Occipital lobe (tissue), 2 donors: Measurements from ENCODE around the gene SLC26A1. TPM values are rescaled to one million over a fixed set of nuclear protein-coding genes. Genes with fewer than 3 reads are reported as not detected.

Source experiments
- DNase-seq: peaks from one replicate; lab custom pipeline; 2025; lab: John Stamatoyannopoulos, UW
- total RNA-seq: library from RNA; depleted of rRNA; stranded (reverse); fragments of >200 nt; gene quantifications from one replicate; pipeline ENCODE4 v1.2.3, GENCODE V29; 2014

SLC26A1 gene, protein sequence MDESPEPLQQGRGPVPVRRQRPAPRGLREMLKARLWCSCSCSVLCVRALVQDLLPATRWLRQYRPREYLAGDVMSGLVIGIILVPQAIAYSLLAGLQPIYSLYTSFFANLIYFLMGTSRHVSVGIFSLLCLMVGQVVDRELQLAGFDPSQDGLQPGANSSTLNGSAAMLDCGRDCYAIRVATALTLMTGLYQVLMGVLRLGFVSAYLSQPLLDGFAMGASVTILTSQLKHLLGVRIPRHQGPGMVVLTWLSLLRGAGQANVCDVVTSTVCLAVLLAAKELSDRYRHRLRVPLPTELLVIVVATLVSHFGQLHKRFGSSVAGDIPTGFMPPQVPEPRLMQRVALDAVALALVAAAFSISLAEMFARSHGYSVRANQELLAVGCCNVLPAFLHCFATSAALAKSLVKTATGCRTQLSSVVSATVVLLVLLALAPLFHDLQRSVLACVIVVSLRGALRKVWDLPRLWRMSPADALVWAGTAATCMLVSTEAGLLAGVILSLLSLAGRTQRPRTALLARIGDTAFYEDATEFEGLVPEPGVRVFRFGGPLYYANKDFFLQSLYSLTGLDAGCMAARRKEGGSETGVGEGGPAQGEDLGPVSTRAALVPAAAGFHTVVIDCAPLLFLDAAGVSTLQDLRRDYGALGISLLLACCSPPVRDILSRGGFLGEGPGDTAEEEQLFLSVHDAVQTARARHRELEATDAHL
- total RNA-seq, result 4.2 TPM

DNA sequence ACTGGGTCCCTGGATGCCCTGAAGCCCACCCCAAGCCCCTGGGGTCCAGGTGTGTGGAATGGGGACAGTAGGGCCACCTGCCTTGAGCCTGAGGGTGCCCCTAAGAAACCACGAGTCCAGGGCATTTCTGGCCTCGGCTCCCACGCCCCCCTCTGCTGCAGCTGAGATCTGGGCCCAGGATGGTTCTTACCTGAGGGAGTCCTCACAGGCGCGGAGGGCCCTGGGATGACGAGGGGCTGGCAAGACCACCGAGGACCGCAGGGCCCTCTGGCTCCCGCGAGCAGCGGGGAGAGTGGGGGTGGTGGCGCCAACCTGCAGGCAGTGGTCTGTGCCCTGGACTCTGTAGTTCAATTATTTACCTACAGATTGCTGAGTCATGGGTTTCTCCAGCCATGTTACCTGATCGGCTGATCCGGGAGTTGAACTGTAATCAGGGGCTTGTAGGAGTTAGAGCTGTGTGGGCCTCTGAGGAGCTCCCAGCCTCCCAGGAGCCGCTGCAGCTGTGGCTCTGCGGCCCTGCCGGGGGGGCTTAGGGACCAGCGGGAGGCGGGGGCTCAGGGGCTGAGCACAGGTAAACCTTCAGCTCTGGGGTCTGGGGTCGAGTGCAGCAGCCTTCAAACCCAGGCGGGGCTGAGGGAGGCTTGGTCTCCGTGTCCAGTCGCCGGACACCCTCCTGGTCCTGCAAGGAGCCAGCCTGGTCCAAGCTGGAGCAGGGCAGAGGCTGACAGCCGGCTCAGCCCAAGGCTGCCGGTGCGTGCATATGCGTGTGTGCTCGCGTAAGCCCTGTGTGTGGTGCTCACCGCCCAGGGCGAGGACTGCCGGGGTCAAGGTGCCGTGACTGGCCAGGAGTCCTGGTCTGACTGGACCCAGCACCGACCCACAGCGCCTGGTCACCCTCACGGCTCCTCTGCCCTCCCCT lies at the start of gene SLC26A1:
TSS of gene SLC26A1 (minus strand) at position 294 of the 919 bp plus-strand sequence. CDS start 1,701 bp downstream, outside the sequence.
- no peak for DNase-seq

DNA sequence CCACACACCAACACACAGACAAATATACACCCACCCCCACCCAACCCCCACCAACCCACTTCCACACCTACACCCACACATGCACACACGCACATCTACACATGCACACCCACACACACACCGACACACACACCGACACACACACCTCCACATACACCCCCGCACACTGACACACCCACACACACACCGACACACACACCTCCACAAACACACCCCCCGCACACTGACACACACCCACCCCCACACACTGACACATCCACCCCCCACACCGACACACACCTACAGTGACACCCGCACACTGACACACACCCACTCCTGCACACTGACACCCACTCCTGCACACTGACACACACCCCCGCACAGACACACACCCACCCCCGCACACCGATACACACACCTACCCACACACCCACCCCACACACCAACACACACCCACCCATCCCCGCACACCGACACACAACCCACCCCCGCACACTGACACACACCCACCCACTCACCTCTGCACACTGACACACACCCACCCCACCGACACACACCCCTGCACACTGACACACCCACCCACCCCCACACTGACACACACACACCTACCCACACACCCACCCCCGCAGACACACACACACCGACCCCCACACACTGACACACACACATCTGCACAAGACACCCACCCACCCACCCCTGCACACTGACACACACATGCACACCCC lies 49.3 kb upstream of the SLC26A1 start:
- no peak for DNase-seq

DNA sequence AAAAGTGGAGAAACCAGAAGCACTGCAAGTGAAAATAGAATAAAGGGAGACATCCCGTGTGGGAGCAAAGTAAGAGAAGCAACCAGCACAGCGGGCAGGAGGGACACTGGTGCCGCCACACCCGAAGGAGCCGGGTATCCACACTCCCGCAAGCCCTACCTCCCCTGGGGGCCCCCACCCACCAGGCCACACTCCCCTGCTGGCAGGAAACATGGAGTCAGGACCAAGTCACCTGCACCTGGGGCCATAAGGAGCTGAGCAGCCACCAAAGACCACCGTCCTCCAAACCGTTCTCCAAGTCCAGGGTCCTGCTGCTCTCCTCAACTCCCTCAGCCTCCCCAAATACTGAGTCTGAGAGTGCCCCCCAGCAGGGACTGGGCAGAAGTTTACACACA lies 48.7 kb upstream of the SLC26A1 start:
- no peak for DNase-seq

DNA sequence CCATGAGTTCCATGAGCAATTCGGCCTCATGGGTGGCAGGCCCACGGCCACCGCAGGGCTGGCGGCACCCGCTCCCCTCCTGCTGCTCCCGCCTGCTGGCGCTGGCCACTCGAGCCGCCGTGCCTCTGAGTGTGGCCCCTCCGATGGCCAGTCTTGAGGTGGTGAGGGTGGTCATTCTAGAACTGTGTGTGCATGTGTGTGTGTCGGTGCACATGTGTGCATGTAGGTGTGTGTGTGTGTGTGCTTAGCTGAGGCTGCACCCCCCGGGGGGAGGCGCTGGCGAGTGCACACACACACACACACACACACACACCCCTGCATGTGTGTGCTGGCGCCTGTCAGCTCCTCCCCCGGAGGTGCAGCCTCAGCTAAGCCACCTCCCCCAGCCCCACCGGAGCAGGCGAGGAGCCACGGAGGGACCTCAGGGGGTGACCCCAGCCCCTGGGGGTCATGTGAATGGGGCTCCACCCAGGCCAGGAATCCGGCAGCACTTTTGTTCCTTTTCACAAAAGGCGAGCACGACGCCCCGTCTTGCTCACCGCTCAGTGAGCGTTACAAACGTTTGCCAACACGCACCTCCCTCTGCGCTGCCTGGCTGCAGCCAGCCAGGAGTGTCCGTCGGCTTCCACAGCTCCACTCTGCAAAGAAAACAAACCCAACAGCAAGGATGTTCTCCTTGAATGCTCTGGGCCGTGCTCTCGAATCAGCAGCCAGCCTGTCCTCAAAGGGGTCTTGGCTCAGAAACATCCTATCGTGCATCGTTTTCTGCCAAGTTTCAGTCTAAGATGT lies 48.1 kb upstream of the SLC26A1 start:
- DNase-seq, result peak; percentile 34

DNA sequence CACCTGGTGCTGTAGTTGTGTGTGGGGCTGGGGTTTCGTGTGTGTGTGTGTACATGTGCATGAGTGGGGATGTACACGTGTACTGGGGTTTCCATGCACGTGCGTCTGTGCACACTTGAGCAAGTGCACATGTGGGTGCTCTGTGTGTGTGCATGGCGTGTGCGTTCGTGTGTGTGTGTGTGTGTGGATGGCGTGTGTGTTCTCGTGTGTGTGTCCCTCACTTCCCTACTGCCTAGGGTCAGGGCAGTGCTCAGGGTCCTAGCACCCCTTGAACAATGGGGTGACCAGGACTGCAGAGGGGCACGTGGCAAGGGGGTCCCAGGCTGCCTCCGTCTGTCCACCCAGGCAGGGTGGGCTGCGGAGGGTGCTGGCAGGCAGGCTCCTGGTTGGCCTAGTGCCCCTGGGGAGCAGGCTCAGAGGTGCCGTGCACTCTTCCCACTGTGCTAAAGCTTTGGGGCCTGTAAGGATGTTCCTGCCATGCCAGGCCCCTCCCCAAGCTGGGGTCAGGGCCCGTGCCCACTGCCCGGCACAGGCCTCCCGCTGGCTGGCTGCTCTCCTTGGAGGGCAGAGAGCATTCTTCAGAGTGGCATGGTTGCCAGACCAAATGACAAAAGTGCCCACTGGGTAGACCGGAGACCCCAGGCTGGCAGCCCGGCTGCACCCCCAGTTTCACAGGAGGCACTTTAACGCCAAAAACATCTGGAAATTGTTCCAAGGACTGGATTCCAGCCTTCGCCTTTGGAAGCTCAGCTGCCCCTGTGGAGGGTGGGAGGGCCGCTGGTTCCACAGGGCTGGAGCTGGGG lies 47.3 kb upstream of the SLC26A1 start:
- no peak for DNase-seq

DNA sequence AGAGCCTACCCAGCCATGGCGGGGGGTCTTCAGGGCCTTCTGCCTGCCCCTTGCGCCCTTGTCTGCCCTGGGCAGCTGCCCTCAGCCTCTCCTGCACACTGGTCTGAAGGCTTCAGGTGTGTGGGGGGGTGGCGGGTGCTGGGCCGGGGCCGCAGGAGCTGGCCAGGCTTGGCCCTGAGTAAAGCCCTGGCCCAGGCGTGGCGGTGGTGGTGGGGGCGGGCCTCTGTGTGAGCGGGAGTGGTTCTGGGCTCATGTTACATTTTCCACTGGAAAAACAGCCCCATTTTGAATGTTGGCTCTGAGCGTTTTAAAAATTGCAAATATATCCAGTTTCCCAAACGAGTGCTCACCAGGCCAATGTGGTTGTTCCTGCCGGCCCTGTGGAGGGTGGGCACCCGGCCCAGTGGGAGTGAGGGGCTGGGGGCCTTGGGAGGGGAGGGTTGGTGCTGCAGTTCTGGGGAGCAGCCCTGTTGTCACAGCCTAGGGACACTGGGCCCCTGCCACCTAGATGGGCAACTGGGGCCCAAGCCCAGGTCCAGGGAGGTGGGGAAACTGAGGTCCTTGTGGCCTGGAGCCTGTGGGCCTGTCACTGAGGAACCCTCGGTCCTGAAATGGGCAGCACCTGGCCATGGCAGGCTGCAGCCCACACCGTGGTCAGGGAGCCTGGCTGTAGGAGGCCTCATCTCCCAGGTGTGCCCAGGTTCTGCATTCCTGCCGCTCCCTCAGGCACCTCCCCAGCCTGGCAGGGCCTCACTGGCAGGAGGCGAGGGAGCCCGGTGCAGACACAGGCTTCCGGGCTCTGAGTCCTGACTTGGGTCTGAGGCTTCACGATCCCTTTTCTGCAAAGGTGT lies 46.5 kb upstream of the SLC26A1 start:
- no peak for DNase-seq

DNA sequence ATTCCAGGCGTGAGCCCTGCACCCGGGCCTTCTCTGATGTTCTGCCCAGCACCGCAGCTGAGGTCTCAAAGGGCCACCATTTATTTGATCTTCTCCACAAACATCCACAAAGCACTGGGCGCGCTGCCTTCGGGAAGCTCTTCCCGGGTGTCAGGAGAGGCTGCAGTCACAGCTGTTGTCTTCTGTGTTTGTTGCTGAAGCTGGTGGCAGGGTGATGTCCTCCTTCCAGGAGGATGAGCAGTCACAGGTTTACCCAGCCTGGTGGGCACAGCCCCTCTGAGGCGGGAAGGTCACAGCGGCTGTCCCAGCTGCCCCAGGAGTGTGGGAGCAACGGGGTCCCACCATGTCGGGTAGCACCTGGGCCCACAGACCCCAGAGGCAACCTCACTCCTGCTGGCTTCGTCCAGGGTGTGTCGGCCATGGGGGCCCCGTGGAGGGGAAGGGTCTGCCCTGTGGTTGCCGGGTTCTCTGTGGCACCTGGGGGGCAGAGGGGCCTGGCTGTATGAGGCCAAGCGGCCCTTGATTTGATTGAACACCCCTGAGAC lies 45.8 kb upstream of the SLC26A1 start:
- no peak for DNase-seq

DNA sequence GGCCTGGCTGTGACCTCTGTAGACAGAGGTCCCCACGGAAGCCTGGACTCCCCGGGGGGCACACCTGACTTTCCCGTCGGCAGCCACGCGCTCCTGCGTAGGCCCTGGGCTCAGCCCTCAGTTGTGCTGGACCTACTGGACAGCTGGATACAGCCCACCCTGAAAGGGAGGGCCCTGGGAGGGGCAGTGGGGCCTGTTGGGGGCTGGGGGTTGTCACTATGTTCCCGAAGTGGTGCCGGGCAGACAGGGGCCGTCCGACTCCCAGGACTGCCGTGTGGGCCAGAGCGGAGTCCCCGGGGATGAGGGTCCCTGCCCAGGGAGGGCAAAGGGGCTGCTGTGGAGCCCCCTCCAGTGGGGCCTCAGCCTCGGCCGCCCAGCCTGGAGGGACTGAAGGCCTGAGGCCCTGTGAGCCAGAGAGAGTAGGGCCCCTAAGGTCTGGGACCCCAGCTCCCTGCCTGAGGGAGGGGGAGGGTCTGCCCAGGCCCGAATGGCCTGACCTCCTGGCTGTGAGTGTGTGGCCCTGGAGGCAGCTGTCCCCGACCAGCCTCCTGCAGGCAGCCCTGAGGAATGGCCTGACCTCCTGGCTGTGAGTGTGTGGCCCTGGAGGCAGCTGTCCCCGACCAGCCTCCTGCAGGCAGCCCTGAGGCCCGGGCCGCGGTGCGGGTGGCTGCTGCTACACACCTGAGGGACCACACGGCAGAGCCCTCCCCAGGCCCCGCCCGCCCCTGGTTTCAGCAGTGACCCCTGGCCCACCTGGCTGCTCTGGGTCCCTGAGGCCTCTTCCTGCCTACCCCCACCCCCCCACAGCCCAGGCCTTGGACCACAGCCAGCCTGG lies 44.0 kb upstream of the SLC26A1 start:
- no peak for DNase-seq

DNA sequence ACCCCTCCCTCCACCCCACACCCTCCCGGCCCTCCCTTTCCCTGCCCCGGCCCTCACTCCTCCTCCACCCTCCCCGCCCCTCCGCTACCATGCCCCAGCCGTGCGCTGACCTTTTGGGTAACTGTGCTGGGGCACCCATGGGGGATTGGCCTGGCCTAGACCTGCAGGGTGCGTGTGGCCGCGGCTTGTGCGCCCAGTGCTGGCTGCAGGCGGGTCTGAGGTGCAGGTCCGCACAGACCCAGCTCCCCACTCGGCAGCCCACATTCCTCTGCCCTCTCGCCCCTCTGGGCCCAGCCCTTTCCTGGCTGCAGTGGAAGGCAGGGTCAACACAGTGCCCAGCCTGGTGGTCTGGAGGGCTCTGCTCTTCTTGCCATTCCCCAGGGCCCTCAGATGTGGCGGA lies 42.9 kb upstream of the SLC26A1 start:
- no peak for DNase-seq

DNA sequence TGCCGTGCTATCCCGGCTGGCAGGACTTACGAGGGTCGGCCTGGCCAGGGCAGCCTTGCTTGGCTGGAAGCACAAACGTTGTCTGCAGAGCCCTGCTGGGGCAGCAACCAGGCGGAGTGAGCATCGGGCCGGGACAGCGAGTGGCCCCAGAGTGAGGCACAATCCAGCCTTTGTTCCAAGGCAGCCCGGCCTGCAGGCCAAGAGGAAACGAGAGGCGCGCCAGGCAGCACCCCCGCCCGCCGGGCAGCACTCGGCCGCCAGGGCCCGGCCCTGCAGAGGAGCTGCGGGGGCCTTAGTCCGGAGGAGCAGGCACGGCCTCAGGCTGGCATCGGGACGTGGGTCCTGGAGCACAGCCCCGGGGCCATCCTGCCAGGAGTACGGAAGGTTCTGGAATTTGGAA lies 42.3 kb upstream of the SLC26A1 start:
- peak; percentile 65 for DNase-seq

DNA sequence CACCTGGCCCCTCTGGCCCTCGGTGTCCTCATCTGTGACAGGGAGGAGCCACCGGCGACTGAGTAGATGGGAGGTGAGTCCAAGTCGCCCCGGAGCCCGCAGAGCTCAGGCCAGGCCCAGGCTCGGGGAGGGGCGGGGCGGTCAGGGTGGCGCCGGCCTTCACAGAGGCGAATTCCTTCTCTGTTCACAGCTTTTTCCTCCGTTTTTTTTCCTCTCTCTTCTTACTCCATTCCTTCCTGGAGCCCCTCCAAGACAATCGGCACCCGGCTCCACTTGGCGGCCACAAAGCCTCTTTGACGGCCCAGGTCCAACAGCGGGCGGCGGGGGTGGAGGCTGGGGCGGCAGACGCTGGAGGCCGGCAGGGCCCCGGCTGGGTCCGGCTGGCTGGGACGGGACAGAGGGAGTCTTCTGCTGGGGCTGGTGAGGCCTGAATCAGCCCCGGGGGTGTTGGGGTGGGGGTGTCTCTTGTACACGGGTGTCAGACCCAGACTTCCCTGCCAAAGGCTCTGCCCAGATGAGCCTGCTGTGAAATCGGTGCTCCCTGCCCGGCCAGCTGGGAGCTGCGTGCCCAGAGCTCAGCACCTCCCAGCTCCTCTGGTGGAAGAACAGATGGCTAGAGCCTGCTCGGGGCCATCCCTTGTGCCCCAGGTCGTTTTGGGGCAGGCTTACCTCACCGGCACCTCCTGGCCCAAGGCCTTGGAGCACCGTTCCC lies 40.8 kb upstream of the SLC26A1 start:
- peak; percentile 43 for DNase-seq

DNA sequence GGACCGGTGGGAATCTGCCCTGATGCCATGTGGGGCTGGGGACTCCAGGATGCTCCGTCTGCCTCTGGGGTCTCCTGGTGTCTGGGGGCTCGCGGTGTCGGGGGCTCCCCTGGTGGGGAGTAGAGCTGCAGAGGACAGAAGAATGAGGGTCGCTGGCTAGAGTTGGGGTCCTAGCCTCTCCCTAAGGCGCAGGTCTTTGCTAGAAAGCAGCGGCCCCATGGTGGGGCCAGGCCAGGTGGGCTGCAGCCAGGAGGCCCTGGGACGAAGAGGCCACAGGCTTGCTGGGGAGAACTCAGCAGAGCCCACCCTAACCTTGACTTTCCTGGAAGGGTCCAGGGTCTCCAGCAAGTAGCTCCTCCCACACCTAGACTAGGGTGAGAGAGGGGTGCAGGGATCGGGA lies 39.7 kb upstream of the SLC26A1 start:
- DNase-seq, result no peak

DNA sequence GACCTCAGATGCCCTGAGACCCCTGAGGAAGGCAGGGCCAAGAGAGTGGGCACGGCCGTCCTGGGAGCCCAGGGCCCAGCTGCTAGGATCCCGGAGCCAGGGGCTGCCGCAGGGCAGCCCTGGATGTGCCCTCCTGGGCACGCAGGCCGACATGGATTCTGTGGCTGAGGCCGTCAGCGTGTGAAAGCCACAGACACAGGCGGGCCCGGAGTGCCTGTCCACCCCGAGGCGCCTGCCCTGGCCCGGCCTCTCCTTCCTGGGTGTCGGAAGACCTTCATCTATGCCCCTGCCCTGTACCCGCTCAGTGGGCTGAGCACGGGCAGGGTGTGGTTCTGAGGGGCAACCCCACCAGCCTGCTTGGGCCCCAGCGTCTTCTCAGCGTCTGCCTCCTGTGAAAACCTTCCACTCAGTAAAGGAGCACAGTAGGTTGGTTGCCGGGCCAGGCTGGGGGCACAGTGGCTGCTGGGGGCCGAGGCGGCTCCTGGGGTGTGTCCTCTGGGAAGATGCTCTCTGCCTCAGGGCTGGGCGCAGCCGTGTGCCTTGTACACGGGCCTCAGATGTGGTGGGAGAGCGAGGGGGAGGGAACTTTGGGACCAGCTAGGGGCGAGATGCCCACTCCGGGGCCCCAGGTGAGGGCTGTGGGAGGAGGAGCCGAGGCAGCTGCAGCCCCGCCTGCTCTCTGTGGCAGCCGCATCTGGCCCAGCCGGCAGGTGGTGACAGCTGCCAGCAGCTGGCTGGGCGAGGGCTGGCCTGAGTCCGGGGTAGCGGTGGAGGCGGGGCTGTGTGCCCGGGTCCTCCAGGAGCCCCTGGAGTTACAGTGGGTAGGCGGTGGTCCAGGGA lies 39.0 kb upstream of the SLC26A1 start:
- no peak for DNase-seq

DNA sequence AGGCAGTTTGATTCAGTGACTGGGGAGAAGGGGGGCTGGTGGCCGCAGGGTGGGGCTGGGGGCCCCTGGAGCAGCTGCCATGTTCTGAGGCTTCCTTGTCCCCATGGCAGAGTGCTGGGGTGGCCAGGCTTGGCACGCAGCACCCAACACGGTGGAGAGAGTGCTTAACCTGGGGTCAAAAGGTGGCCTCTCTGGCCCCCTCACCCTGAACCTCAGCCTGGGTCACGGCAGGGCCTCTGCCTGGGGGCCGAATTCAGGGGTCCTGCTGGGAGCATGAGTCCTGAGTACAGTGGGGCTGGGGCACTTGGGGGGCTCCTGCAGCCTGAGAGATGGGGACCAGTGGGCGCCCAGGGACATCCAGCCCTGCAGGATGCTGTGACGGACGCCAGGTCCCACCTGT lies 38.1 kb upstream of the SLC26A1 start:
- DNase-seq, result no peak

DNA sequence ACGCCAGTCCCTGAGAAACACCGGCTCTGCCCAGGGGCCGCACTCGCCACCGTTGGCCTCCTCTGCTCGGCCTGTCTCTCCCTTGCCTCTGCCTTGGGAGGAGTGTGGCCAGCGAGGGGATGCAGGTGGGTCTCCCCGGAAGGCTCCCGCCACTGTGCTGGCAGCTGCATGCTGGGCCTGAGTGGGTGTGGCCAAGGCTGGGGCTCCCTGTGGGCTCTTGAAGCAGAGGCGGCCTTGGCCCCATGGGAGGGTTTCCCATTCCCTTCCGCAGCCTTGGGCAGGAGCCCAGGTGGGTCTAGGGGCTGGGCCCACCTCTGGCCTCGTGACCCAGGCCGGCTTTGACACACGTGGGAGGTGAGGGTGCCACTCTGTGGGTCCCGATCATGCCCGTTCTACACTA lies 37.4 kb upstream of the SLC26A1 start:
- no peak for DNase-seq

DNA sequence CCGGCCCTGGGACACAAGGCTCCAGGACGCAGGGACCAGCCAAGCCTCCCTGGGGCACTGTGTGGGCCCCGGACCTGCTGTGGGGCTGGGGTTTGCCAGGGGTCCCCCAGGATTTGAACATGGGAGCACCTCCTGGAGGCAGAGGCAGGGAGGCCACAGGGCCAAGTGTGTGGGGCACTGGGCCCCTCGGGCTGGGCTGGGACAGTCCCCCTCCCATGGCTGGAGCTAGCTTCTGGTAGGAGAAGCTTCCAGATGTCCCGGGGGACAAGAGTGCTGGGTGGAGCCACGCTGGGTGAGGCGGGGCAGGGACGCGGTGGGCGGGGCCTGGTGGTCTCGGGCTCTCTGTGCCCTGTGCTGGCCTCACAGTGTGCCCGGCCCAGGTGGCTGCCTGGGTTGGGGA lies 36.8 kb upstream of the SLC26A1 start:
- no peak for DNase-seq
